HG02642 (cell line): ENCODE data around the gene WASF2.

Experiments used
- ATAC-seq: cut with Tn5 transposase; IDR thresholded peaks from one replicate; pipeline ENCODE4 v1.9.1; 2021; ENCODE audit warnings: mild to moderate bottlenecking; ENCODE audit not compliant: unreplicated experiment, poor library complexity

The WASF2 gene

GRCh38 chr1:27522432-27523336 lies 32.7 kb upstream of the WASF2 start:
- ATAC-seq, result no peak

- no peak for ATAC-seq
These were observed 32.0 kb upstream of the WASF2 start for GRCh38 chr1:27521861-27522431.

DNA sequence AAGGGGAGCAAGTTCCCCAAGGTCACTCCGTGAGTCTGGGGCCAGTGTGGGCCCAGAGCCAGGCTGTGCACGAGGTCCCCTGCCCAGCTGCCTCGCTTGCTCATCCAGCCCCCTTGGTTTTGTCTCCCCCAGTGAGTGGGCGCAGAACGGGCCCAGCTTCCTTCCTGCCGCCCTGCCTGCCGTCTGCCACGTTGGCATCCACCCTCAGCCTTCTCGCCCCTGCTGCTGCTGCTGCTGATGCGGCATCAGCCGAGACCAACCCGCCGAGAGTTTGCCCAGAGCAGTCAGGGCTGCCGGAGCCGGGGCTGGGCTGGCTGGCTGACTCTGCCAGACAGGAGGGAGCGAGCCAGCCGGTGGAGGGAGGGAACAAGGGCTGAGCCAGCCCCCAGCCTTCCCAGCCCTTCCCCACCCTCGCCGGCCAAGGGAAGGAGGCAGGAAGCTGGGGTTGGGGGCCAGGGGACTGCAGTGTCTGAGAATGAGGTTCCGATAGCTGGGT lies 31.4 kb upstream of the WASF2 start:
- ATAC-seq, result no peak

DNA sequence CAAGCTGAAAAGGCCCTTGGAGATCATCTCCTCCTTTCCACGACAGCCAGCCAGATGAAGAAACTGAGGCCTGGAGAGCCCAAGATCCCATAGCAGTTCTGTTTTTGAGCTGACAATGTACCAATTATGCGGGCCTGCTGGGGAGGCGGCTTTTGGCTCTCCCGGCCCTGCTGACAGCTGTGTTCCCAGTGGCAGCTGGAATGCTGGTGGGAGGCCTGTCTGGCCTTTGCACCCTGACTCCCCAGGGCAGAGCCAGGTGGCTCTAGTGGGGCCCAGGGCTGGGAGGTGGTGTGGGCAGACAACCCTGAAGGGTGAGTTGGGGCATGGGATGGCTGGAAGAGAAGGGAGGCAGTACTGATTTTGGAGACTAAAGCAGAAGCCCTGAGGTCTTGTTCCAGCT lies 30.7 kb upstream of the WASF2 start:
- no peak for ATAC-seq

GRCh38 chr1:27519331-27520258 lies 29.6 kb upstream of the WASF2 start:
- ATAC-seq, result no peak

GRCh38 chr1:27518808-27519207 lies 28.8 kb upstream of the WASF2 start:
- ATAC-seq, result no peak

GRCh38 chr1:27517907-27518718 lies 28.1 kb upstream of the WASF2 start:
- no peak for ATAC-seq

DNA sequence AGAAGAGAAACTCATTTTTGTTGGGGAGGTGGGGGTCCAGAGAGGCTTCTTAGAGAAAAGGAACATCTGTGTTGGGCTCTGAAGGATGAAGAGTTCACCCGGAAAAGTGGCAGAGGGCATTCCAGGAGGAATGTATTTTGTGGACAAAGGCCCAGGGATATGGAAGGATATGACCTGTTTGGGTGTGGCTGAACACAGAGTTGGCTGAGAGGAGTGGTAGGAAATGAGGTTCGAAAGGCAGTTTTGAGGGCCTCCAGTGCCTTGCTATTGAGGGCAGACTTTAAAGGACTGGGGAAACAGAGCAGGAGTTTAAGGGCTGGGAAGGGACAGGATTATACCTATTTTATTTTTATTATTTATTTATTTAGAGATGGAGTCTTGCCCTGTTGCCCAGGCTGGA lies 27.3 kb upstream of the WASF2 start:
- no peak for ATAC-seq

- ATAC-seq, result no peak
These were observed 25.7 kb upstream of the WASF2 start for GRCh38 chr1:27515626-27516025.

- ATAC-seq, result no peak
These were observed 24.0 kb upstream of the WASF2 start for GRCh38 chr1:27513958-27514357.

DNA sequence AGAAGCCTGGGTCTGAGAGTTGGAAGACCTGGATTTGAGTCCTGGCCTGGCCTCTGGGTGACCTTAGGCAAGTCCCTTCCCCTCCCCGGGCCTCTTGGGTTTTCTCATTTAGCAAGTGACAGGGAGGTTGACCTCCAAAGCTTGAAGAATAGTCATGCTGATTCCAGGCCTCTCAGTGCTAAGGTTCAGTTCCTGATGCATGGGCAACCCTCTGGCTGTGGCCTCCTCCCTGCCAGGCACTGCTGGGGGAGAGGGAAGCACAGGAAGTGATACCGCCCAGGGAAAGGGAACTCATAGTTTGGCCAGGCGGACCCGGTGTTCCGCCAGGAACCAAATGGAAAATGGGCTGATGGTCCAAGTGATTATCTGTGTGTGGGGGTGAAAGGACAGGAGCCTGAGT lies 23.6 kb upstream of the WASF2 start:
- ATAC-seq, result no peak

DNA sequence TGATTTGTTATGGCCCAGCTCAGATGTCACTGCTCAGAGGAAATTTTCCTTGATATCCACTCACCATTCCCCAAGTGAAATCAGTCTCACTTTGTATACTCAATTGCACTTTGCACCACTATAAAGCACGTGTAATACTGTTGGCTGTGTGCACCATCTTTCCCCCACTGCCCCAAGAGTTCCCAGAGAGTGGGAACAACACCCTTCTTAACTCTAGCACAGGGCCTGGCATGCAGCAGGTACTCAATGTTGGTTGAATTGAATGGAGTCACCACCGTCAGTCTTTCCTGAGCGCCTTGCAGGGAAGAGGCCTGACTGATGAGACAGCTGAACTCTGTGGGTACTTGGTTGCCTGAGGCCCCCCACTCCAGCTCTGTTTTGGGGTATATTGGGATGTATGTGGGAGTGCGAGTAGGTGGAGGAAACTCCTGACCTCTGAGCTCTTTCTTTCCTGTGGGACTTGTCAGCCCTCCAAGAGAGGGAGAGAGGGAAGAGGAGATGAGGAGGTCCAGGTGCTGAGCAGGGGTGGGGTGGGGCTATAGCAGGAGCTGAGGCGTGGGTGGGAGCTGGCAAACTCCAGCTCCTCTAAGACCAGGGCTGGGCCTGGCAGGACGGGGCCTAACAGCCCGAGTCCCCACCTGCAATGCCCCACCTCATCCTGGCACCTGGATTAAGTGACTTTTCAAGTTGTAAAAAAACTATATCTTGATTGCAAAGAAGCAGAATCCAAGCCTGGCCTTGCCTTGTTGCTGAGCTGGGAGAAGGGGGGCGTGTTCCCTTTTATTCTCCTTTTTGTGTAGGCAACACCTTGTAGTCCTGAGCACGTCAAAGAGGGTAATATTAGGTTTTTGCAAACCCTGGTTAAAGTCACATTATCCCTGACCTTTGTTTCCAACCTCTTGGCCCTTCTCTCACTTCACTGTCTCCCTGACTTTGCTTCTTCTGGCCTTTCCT lies 19.4 kb upstream of the WASF2 start:
- no peak for ATAC-seq

DNA sequence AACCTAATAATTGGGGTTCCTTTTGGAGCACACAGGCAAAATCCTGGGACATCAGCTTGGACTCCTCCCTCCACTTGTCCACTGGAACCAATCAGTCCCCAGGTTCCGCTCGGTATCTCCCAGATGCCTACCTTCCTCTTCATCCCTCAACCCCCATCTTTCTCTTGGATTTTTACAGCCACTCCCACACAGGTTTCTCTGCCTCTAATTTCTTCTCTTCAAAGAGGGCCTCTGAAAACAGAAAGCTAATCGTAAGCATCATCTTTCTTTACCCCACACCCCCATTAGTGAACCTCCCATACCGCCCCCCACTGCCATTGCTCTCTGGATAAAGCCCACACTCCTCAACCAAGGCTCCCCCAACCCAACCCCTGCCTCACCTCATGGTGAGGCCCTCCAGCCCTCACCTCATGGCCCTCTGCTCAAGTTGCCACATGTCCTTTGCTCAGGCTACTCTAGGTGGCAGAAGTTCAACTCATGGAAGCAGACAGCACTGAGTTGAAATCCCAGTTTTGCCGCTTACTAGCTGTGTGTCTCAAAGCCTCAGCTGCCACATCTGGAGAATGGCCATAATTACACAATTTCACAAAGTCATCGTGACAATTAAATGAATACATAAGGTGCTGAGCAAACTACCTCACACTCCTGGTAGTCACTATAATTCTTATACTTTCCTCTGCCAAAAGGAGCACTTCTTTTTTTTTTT lies 18.1 kb upstream of the WASF2 start:
- no peak for ATAC-seq

DNA sequence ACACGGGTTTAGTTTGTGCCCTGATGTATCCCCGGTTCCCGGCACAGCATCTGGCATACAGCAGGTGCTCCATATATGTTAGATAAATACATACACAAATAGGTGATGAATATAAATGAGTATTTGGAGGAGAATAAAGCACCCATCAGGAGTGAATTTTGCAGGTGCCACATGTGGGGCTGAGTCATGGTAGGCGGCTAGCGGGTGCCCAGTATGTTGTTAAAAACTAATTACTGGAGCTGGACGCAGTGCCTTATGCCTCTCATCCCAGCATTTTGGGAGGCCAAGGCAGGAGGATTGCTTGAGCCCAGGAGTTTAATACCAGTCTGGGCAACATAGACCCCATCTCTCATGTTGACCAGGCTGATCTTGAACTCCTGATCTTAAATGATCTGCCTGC lies 16.7 kb upstream of the WASF2 start:
- ATAC-seq, result no peak

GRCh38 chr1:27505420-27505680 lies 15.4 kb upstream of the WASF2 start:
- no peak for ATAC-seq

DNA sequence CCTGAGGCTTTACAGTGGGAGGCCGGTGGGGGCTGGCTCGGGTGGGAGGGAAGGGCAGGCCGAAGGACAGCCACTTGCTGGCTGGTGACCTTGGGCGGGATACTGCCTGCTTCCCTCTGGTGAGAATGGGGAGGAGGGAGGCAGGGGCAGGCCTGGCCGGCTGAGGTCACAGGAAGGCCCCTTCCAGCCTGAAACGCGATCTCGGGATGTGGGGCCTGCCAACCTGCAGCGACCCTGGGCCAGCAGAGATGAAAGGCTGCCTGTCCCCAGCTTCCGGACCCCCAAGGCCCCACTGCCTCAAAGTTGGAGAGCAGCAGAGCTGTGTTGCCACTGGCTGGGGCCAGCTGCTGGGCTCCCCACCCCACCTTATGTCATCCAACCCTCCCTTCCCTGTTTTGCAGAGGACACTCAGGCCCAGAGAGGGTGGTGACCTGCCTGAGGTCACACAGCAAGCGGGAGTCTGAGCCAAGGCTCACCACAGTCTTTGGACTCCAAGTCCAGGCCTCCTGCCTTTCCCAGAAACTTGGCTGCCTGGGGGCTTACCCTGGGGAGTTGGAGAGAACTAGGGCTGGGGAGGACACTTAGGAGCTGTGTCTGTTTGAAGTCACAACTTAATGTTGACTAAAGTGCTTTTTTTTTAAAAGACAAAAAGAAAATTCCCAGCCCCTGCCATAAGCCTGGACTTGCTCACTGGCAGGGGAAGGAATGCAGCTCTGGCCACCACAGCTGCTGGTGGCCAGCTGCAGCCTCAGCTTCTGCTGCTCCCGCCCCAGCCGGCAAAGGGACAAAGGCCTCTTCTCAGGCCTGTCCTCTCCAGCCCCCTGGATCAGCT lies 14.8 kb upstream of the WASF2 start:
- ATAC-seq, result no peak

DNA sequence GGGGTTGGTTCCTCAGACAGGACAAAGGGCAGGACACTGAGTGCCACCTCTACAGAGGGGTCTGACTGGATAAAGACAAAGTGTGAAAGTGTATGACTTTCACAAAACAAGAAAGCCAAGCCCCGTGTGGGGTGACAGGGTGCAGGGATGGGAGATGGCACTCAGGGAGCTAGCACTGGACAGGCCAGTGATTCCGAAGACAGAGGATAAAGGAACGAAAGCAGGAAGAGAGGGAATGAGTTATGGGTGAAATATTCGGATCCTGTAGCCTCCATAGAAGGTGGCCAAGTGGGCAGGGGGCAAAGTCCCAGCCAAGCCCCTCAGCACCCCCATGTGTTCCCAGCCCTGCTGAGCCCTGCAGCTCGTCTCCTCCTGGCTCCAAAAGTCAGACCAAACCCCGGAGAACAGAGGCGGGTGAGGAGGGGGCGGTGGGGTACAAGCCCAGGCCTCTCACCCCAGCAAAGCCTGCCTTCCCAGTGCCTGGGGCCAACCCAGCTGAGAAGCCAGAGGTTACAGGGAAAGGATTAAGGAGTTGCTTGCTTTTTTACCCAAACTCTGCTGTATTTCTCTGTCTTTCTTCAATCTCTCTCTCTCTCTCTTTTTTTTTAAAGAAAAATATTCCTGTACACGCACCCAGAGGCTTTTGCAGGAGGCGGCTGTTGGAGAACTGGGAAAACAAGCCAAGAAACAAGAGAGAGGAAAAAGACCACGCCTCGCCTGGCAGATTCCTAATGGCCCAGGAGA lies 14.0 kb upstream of the WASF2 start:
- no peak for ATAC-seq
